ENCODE measurements around the gene SYNE2.
A peak's percentile ranks its signal among the peaks of the same experiment; 100 is the strongest.

Gene SYNE2

GRCh38 chr14:64232095-64232838, 379.5 kb downstream of the SYNE2 start:
- peak overlapping the region; percentile 96 for H3K27ac ChIP-seq (ENCODE audit: low read depth, low read length)
- peaks cover 18% of the 10 kb centered on the region for H3K36me3 ChIP-seq (ENCODE audit: low read length)
- H2AFZ ChIP-seq (ENCODE audit: low read depth, low read length, severe bottlenecking), result no peak overlapping the region
- peaks cover 66% of the 10 kb centered on the region for H3F3A ChIP-seq (ENCODE audit: insufficient read depth)
- H4K20me1 ChIP-seq (ENCODE audit: low read depth, low read length), result no peaks in the 10 kb centered on the region
- H3K27me3 ChIP-seq (ENCODE audit: low read length), result no peaks in the 10 kb centered on the region
- H3K79me2 ChIP-seq (ENCODE audit: insufficient read depth, low read length), result peaks cover 42% of the 10 kb centered on the region
- H3K4me3 ChIP-seq (ENCODE audit: insufficient read depth, low read length, poor library complexity, severe bottlenecking), result no peak overlapping the region
- peak overlapping the region; percentile 25 for H3K4me2 ChIP-seq (ENCODE audit: low read depth, low read length, poor library complexity, severe bottlenecking)
- H3K9me3 ChIP-seq (ENCODE audit: insufficient read depth, low read length), result no peaks in the 10 kb centered on the region
- H3K9ac ChIP-seq (ENCODE audit: low read length), result peak overlapping the region; percentile 62; the same call in 1 of the 2 replicates
- TF ChIP-seq EZH2phosphoT487 (conservative IDR thresholded peaks at IDR 0.05; ENCODE audit: low read length), result no peak
- H3K9me2 ChIP-seq (replicated peaks; ENCODE audit: insufficient read depth, low read length), result no peaks in the 10 kb centered on the region

- TF ChIP-seq EZH2phosphoT487 (conservative IDR thresholded peaks at IDR 0.05; ENCODE audit: low read length), result no peak
- TF ChIP-seq CTCF (IDR thresholded peaks at IDR 0.05; ENCODE audit: insufficient read depth, low read length, poor library complexity, severe bottlenecking), result no peak
- peak overlapping the region; percentile 70 for H3K4me2 ChIP-seq (ENCODE audit: low read depth, low read length, poor library complexity, severe bottlenecking)
- H3K27me3 ChIP-seq (ENCODE audit: low read length), result no peaks in the 10 kb centered on the region
- H4K20me1 ChIP-seq (ENCODE audit: low read depth, low read length), result no peaks in the 10 kb centered on the region
- H3K9me2 ChIP-seq (replicated peaks; ENCODE audit: insufficient read depth, low read length), result no peaks in the 10 kb centered on the region
- no peak overlapping the region for H2AFZ ChIP-seq (ENCODE audit: low read depth, low read length, severe bottlenecking)
- peak overlapping the region; percentile 62 for H3K9ac ChIP-seq (ENCODE audit: low read length)
- peaks cover 13% of the 10 kb centered on the region for H3K36me3 ChIP-seq (ENCODE audit: low read length)
- peaks cover 71% of the 10 kb centered on the region for H3F3A ChIP-seq (ENCODE audit: insufficient read depth)
- H3K79me2 ChIP-seq (ENCODE audit: insufficient read depth, low read length), result peaks cover 42% of the 10 kb centered on the region
- peak overlapping the region; percentile 44 for H3K4me3 ChIP-seq (ENCODE audit: insufficient read depth, low read length, poor library complexity, severe bottlenecking)
- H3K27ac ChIP-seq (ENCODE audit: low read depth, low read length), result peak overlapping the region; percentile 96
- H3K9me3 ChIP-seq (ENCODE audit: insufficient read depth, low read length), result no peaks in the 10 kb centered on the region
These were observed 380.1 kb downstream of the SYNE2 start for GRCh38 chr14:64232944-64233343.

- Histone ChIP-seq H3K9ac (ENCODE audit: low read length) (peak overlapping the region; percentile 62), H4K20me1 (ENCODE audit: low read depth, low read length) (no peaks in the 10 kb centered on the region), H3F3A (ENCODE audit: insufficient read depth) (peaks cover 75% of the 10 kb centered on the region), H3K79me2 (ENCODE audit: insufficient read depth, low read length) (peaks cover 42% of the 10 kb centered on the region), H3K27me3 (ENCODE audit: low read length) (no peaks in the 10 kb centered on the region), H3K4me2 (ENCODE audit: low read depth, low read length, poor library complexity, severe bottlenecking) (peak overlapping the region; percentile 70), H3K9me2 (replicated peaks; ENCODE audit: insufficient read depth, low read length) (no peaks in the 10 kb centered on the region), H2AFZ (ENCODE audit: low read depth, low read length, severe bottlenecking) (no peak overlapping the region), H3K36me3 (ENCODE audit: low read length) (peaks cover 6% of the 10 kb centered on the region; the same call in 1 of the 2 replicates), H3K4me3 (ENCODE audit: insufficient read depth, low read length, poor library complexity, severe bottlenecking) (peak overlapping the region; percentile 44), H3K9me3 (ENCODE audit: insufficient read depth, low read length) (no peaks in the 10 kb centered on the region), H3K27ac (ENCODE audit: low read depth, low read length) (peak overlapping the region; percentile 96)
- TF ChIP-seq CTCF (IDR thresholded peaks at IDR 0.05; ENCODE audit: insufficient read depth, low read length, poor library complexity, severe bottlenecking) (no peak), EZH2phosphoT487 (conservative IDR thresholded peaks at IDR 0.05; ENCODE audit: low read length) (no peak)
These were observed 380.9 kb downstream of the SYNE2 start for GRCh38 chr14:64233531-64234190.

Measured in SU-DHL-6 (cell line).